Epidermal melanocyte (primary cell): ENCODE data around the gene IFT122.
A peak's percentile ranks its signal among the peaks of the same experiment; 100 is the strongest.

ENCODE experiments used
- DNase-seq: peaks from one replicate; pipeline ENCODE4 v3.0.0; 2011; ENCODE audit warnings: low spot score; ENCODE audit not compliant: insufficient read length

The IFT122 gene

DNA sequence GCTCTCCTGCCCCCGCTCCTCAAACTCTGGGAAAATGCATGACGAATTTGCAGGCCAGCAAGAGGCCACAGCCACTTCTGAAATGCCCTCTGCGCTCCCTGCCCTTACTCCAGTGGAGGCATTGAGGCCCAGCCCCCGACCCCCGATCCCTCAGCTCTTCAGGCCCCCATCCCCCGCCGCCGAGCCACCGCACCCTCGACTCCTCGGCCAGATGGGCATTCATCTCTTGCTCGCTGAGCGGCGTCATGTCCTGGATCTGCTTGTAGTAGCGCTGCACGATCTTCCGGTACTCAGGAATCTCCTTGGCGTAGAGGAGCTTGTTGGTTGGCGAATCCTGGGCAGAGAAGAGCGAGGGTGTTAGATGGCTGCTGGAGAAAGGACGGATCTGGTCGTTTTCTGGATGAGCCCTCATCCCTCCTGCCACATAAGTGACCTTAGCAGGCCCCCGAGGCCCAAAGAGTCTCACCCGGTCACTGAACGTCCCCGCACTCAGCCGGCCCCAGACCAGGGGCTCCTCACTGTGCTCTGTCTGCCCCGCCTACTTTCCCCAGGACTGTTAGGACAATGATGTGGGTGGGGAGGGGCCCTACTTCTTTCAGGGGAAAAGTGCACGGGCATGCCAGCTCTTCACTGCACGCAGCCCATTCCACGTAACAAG lies 117.0 kb downstream of the IFT122 start:
- no peak for DNase-seq

DNA sequence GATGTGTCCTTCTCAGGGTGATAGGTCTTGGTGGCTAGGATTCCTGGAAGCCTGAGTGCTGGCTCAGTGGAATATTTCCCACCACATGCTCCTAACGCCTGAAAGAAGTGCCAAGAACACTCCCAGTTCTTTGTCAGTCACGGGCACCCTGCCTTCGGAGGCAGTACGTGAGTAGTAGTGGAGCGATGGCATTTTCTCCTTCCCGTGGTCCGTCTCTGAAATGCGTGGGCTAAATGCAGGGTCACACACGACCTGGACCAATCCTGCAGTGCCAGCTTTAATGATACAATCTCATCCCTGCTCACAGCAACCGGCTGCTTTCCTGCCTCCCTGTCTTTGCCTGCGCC lies 117.5 kb downstream of the IFT122 start:
- DNase-seq: peak; percentile 64

DNA sequence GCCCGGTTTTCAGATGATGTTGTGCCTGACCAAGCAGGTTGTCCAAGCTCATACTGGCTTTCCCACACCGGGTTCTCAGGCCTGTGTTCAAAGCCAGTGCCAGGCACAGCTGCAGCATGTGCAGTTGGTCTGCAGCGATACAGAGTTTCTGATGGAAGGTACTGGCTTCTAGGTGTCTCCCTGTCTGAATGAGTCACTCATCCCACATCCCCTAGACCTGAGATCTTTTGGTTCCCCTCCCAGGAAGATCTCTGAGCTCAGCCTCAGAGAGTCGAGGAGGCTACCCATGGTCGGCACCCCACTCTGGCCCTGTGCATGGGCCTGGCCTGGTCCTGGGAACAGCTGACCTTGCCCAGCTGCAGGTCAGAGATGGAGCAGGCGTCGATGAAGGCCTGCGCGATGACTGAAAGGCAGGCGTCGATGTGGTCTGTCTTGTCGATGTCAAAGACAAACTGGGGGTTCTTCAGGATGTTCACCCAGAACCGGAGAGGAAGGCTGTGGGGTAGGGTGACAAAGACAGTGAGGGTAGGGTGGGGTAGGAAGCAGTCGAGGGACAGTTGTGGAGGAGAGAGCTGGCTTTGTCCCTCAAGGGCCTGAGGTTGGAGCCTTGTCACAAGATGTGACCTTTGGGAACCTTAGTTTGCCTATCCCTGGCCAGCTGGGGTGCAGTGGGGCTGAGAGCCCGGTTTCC lies 118.2 kb downstream of the IFT122 start:
- no peak for DNase-seq

DNA sequence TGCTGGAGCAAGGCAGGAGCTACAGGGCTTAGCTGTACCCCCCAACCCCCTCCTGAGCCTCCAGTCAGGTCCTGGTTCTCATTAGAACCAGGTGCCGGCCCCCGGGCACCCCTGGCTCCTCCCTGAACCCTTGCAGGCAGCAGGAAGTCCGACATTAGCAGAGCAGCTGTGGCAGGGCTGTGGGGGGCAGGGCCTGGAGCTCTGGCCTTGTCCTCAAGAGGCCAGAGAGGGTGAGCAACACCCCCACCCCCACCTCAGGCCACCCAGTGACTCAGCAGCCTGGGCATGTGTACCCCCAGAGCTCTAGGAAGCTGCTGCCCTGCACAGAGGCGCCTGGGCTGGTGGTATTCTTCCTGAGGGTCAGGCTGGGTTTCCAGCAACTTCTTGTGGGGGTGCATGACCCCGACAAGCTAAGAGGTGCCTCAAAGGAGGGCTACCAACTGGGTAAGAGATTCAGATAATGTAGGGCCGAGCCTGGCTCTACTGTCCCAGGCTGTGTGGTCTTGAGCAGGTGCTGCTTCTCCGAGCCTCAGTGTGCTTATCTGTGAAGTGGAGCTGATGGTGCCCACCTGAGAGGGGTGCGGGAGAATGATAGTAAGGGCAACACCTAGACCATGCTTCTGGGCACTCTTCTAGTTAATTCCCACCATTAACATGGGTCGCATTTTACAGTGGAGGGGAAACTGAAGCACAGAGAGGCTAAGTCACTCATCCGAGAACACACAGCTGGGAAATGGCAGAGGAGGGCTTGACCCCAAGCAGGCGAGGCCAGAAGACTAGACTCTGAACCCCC lies 118.9 kb downstream of the IFT122 start:
- peak; percentile 40 for DNase-seq

DNA sequence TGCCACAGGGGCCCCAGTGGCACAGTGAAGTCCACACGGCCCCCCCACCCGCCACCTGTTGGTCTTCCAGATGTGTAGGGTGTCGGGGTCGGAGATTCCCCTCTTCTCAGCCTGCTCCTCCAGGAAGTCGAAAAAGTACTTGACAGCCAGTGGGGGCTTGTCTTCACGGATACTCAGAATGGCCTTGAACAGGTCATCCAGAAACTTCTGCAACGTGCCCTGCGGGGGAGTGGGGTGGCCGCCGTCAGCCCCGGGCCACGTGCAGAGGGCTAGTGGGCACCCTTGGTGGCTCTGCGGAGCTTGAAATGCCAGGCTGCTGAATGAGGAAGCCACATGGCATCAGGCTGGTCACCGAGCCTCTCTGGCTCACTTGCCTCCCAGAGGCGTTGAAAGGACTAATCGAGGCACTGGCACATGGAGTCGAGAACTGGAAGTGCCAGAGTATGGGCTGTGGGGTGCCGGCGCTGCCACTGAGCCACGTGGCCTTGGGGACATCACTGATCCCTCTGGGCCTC lies 119.6 kb downstream of the IFT122 start:
- no peak for DNase-seq

DNA sequence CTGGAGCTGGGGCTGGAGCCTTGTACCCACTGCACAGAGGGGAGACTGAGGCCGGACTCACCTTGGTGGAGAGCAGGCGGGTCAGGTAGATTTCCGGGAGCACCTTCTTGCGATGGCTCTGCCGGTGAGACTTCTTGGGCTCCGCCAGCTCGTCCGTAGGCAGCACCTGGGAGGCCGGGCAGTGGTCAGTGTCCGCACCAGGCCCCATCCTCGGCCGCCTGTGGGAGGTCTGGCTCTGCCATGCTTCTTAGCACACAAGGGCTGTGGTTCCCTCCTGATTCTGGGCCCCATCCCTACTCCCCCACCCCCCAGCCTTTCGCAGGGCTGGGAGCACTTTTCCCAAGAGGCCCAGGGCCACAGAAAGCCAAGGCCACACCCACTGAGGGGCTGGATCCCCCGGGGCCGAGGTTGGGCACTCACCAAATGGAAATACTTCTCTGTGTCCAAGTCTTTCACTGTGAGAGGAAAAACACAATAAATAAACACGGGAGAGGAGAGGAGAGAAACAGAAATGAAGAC lies 120.3 kb downstream of the IFT122 start:
- peak; percentile 62 for DNase-seq

DNA sequence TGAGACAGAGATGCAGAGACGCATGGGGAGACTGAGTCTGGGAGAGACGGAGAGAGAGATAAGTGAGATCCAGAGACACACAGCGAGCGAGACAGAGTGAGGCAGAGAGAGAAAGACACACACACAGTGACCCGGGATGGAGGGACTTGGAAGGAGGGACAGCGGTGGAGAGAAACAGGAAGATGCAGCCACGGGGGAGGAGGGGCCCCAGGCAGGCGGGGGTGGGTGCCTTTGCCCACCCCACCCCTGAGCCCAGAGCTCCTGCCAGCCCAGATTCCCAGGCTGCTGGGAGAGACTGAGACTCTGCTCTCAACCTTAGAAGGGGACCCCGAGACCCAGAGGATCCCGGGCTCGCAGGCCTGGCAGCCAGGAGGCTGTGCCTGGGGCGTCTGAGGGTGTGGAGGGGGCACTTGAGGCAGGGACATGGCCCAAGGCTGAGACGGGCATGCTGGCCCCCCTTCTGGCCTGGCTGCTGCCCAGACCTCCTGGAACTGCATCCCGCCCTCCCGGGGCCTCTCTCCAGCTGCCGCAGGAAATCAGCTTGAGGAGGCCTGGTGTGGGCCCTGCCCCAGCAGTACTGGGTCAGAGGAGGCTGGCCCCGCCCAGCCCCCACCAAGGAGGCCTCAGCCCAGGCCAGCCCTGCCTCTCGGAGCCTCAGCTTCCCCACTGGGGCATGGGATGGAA lies 121.0 kb downstream of the IFT122 start:
- DNase-seq: peak; percentile 82

DNA sequence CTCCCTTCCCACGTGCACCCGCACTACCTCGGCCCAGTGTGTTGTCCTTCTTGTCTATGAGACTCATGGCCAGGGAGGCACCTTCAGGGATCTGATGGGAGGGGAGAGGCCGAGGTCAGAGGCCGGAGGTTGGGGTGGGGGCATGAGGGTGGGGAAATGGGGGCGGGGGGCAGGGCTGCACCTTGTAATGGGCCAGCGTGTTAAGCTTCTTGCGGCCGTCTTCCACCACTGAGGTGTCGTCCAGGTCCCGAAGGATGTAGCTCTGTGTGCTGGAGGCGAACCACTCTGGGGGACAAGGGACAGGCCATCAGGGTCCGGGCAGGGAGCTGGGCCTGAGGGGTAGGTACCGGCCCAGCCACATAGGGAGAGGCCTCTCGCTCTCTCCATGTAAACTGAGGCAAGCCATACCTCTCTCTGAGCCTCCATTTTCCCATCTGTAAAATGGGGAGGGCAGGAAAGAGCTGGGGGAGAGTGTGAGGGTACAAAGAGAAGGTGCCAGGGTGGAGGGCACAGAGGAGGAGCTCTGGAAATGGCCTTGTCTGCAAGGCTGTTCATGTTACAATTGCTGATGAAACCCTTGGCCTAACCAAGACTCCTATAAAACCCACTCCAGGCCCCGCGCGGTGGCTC lies 121.7 kb downstream of the IFT122 start:
- no peak for DNase-seq

DNA sequence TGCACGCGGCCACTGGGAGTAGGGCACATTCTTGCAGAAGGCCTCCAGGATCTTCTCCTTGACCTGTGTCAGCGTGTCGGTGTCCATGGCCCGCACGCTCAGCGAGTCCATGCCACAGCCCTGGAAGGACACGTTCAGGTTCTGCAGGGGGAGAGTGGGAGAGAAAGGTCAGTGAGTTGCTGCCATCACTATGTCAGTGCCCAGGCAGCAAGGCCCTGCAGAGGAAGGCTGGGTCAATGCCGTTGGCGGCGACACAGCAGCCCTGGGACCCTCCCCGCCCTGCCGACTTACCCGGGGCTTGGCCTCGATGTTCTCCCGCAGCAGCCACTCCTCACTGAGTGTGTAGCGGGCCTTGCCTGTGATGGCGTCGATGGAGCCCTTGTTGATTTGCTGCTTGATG lies 122.8 kb downstream of the IFT122 start:
- DNase-seq: no peak

DNA sequence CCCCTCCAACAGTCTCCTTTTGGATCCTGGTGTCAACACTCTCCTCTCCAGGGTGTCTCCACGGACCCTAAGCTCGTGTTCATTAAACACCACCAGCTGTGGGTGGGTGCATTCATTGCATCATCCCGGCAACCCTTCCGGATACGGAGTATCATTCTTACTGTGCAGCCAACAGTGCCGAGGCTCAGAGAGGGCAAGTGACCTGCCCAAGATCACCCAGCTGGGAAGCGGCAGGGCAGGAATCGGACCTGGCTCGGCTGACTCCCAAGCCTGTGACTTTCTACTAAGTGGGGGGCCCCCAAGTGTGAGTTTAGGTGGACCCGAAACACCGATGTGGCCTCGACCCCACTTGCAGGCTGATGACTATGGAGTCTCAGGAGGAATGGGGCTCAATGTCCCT lies 123.3 kb downstream of the IFT122 start:
- no peak for DNase-seq

DNA sequence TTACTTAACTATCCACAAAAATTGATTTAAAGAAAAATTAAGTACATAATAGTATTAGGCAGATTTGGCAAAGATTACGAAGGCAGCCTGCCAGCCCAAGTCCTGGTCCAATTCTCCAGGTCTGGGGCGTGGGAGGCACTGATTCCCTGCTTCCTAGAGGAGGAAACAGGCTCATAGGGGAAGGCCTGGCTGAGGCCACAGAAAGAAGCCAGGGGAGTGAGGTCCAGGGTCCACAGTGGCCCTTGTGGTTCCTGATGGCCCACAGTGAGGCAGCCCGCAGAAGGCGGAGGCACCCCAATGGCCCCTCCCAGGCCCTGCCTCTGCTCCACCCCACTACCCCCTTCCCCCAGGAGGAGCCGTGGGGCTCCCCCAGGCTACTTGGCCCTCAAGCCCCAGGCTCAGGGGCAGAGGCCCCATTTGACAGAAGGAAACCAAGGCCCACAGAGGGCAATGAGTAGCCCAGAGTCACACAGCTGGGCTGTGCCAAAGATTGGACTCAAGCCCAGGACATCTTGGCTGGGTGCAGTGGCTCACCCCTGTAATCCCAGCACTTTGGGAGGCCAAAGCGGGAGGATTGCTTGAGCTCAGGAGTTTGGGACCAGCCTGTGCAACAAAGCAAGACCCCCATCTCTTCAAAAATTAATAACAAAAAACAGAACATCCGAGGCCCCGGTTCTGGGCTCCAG lies 124.0 kb downstream of the IFT122 start:
- no peak for DNase-seq

DNA sequence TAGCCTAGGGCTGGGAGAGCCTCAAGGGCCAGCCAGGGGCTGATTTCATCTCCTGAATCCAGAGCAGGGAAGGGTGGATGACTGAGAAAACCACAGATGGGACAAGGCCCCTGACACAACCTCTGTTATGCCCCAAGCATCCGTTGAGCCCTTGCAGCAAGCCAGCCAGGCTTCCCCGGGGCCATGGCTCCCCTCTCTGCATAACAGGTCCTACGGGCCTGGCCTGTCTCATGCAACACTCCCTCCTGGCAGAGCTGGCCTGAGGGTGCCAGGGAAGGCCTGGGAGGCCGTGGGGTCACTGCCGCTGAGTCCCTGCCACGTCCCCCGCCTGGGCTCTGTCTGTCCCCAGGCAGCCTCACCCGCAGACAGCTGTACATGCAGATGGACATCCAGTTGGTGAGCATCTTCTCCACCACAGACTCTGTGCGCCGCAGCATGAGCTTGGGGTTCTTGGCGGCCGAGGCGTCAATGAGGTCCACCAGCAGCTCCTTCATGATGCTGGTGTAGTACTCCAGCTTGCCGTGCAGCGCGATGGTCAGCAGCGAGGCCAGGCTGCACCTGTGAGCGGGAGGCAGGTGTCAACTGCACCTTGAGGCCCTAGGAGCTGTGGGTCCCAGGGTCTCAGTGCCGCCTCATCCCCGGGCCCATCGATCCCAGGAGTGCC lies 125.1 kb downstream of the IFT122 start:
- no peak for DNase-seq

DNA sequence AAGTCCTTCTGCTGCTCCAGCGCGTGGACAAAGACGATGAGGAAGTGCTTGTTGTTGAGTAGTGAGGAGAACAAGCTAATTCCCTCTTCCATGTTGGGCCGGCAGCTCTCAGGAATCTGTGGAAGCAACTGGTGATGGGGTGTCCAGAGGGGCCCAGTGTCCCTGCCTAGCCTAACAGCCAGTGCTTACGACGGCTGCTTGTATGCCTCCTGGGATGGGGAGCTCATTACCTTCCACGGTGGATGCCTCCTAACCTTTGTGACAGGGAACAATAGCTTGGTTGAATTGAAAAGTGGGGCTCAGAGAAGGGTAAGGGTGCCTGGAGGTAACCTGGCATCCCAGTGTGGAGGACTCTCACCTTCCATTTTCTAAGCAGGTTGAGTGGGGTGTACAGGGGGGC lies 125.9 kb downstream of the IFT122 start:
- no peak for DNase-seq

DNA sequence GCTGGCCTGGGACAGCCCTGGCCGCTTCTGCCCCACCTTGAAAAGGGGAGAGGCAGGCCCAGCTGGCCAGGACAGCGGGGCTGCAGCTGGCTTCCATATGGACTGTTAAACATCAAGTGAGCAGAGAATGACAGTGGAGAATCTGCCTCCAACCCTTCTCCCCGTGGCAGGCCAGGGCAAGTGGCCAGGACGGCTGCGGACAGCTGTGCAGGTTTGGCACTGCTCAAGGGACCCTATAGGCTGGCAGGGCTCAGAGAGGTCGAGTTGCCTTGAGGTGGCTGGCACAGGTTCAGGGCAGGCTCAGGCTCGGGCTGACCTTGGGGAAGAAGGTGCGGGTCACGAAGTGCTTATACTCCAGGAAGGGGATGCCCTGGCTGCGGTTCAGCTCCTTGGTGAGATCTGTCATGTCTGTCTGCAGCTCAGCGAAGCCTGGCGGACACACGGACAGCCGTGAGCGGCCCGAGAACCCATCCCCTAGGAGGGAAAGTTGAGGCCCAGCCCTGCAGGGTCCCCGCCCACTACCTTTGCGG lies 127.2 kb downstream of the IFT122 start:
- peak; percentile 53 for DNase-seq

DNA sequence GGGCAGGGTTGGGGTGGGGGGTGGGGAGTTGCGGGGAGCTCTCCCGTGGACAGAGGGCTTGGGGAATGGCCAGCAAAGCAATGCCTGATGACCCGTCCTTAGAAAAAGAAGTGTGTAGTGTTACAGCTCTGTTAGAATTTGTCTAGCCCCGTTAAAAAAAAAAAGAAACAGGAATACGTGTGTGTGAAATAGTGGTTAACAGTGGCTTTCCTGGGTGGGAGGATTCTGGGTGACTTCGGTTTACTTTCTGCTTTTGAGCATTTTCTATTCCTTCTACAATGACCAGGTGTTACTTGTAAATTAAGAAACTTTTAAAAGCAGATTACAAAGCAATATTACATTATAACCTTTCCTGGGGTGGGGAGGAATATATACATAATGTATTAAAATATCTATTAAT lies 127.9 kb downstream of the IFT122 start:
- DNase-seq: no peak

DNA sequence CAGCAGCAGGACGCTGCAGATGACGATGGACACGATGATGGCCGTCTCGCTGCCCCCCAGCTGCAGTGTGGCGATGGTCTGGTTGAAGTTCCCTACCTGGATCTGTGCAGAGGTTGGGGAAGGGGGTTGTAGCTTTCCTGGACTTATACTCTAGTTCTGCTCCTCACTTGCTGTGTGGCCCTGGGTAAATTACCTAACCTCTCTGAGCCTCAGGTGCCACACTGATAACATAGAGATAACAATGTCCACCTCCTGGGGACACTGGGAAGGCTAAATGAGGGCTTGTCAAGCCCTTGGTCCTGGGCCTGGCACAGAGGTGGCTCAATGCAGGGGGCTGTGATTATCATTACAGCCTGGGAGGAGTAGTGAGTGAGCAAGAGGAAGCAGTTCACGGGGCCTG lies 129.8 kb downstream of the IFT122 start:
- DNase-seq: no peak
